ENCODE measurements around the gene PPIL6.

Gene PPIL6

DNA sequence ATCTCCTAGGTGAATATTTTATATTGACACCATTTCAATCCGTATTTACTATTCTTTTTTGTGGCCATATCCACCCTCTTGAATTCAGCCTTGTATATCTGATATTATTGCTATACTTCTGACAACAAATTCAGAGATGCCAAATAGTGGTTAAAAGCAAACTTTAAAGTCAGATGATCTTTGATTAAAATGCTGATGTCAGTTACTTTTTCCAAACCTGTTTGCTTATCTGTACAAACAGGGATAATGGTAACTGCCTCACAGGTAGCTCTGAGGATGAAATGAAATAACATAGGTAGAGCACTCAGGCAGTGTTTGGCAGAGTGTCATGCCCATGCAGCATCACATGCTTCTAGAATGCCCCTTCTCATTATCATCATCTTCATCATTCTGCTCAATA is 19.2 kb downstream of the PPIL6 start:
- no peak overlapping the region for H3K27ac ChIP-seq (ENCODE audit: low read depth, low read length)

DNA sequence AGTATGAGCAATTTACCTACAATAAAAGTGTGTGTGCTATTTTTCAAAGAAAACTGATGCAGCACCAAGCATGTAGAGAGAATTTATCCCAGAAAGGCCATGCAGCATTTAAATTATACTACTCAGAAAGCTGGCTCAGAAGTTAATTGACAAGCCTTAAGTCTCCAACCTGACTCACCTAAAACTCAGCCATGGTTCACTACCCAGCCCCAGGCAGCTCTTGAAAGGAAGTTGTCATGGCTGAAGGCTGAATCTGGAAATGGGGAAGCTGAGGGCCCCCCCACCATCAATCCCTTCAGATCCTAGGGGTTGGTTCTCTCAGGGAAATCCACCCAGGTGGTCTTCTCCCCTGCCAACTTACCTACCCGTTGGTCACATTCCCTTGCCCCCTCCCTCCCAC is 19.7 kb downstream of the PPIL6 start:
- TF ChIP-seq, protein P1, sequence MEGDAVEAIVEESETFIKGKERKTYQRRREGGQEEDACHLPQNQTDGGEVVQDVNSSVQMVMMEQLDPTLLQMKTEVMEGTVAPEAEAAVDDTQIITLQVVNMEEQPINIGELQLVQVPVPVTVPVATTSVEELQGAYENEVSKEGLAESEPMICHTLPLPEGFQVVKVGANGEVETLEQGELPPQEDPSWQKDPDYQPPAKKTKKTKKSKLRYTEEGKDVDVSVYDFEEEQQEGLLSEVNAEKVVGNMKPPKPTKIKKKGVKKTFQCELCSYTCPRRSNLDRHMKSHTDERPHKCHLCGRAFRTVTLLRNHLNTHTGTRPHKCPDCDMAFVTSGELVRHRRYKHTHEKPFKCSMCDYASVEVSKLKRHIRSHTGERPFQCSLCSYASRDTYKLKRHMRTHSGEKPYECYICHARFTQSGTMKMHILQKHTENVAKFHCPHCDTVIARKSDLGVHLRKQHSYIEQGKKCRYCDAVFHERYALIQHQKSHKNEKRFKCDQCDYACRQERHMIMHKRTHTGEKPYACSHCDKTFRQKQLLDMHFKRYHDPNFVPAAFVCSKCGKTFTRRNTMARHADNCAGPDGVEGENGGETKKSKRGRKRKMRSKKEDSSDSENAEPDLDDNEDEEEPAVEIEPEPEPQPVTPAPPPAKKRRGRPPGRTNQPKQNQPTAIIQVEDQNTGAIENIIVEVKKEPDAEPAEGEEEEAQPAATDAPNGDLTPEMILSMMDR (IDR thresholded peaks at IDR 0.05; ENCODE audit: low read depth, low read length, poor library complexity, severe bottlenecking), result no peak
- no peak for TF ChIP-seq EZH2phosphoT487 (IDR thresholded peaks at IDR 0.05; ENCODE audit: borderline replicate concordance, low read length)
- Histone ChIP-seq H3K79me2 (ENCODE audit: control insufficient read depth, low read length) (no peaks in the 10 kb centered on the region), H4K20me1 (ENCODE audit: control insufficient read depth, insufficient read depth, low read depth, low read length) (no peaks in the 10 kb centered on the region), H3K4me3 (ENCODE audit: low read length) (no peak overlapping the region), H3F3A (ENCODE audit: control insufficient read depth, insufficient read depth) (no peaks in the 10 kb centered on the region), H3K9me2 (replicated peaks; ENCODE audit: control insufficient read depth, low read length) (no peaks in the 10 kb centered on the region), H3K4me2 (ENCODE audit: low read length) (no peak overlapping the region), H3K27me3 (ENCODE audit: control insufficient read depth, low read length) (0 out of 2 replicates have a peak, but pooled peaks cover 2% of the 10 kb centered on the region), H3K36me3 (ENCODE audit: control insufficient read depth, low read length) (no peaks in the 10 kb centered on the region), H3K4me1 (ENCODE audit: control insufficient read depth, low read length) (no peaks in the 10 kb centered on the region; the same call in 1 of the 2 replicates), H3K9me3 (ENCODE audit: control insufficient read depth, insufficient read depth, low read length) (no peaks in the 10 kb centered on the region), H3K27ac (ENCODE audit: low read depth, low read length) (no peak overlapping the region)

More for the DNA sequence above, 19.2 kb downstream of the PPIL6 start:
- Histone ChIP-seq H3K27me3 (ENCODE audit: control insufficient read depth, low read length) (0 out of 2 replicates have a peak, but pooled peaks cover 2% of the 10 kb centered on the region), H3F3A (ENCODE audit: control insufficient read depth, insufficient read depth) (no peaks in the 10 kb centered on the region), H3K9me3 (ENCODE audit: control insufficient read depth, insufficient read depth, low read length) (no peaks in the 10 kb centered on the region), H3K4me2 (ENCODE audit: low read length) (no peak overlapping the region), H3K4me3 (ENCODE audit: low read length) (no peak overlapping the region), H3K79me2 (ENCODE audit: control insufficient read depth, low read length) (no peaks in the 10 kb centered on the region), H4K20me1 (ENCODE audit: control insufficient read depth, insufficient read depth, low read depth, low read length) (no peaks in the 10 kb centered on the region), H3K36me3 (ENCODE audit: control insufficient read depth, low read length) (no peaks in the 10 kb centered on the region), H3K9me2 (replicated peaks; ENCODE audit: control insufficient read depth, low read length) (no peaks in the 10 kb centered on the region), H3K4me1 (ENCODE audit: control insufficient read depth, low read length) (no peaks in the 10 kb centered on the region; the same call in 1 of the 2 replicates)
- TF ChIP-seq EZH2phosphoT487 (IDR thresholded peaks at IDR 0.05; ENCODE audit: borderline replicate concordance, low read length), result no peak
- TF ChIP-seq, protein P1 (IDR thresholded peaks at IDR 0.05; ENCODE audit: low read depth, low read length, poor library complexity, severe bottlenecking), result no peak

DNA sequence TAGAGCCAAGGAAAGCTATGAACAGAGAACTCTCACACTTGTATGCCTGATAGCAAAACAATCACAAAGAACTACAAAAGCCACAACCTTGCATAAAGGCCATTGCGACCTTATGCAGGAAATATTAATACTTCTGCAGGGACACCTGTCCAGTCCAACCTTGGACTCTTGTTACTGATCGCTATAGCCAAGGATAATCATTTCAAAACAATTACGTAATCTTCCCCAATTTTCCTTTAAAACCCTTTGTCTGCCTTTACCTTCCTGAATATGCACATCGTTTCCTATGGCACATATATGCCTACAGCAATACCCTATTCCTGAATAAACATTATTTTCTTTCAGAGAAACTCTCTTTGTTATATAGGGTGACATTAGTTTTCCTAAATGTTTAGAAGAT is 22.8 kb downstream of the PPIL6 start:
- Histone ChIP-seq H3K9me2 (replicated peaks; ENCODE audit: control insufficient read depth, low read length) (no peaks in the 10 kb centered on the region), H3K4me1 (ENCODE audit: control insufficient read depth, low read length) (no peaks in the 10 kb centered on the region), H3F3A (ENCODE audit: control insufficient read depth, insufficient read depth) (no peaks in the 10 kb centered on the region), H3K4me2 (ENCODE audit: low read length) (no peak overlapping the region), H3K27ac (ENCODE audit: low read depth, low read length) (no peak overlapping the region), H3K36me3 (ENCODE audit: control insufficient read depth, low read length) (no peaks in the 10 kb centered on the region), H3K27me3 (ENCODE audit: control insufficient read depth, low read length) (0 out of 2 replicates have a peak, but pooled peaks cover 2% of the 10 kb centered on the region), H3K4me3 (ENCODE audit: low read length) (no peak overlapping the region), H4K20me1 (ENCODE audit: control insufficient read depth, insufficient read depth, low read depth, low read length) (no peaks in the 10 kb centered on the region), H3K9me3 (ENCODE audit: control insufficient read depth, insufficient read depth, low read length) (no peaks in the 10 kb centered on the region), H3K79me2 (ENCODE audit: control insufficient read depth, low read length) (no peaks in the 10 kb centered on the region)
- TF ChIP-seq, protein P1 (IDR thresholded peaks at IDR 0.05; ENCODE audit: low read depth, low read length, poor library complexity, severe bottlenecking), result no peak
- TF ChIP-seq EZH2phosphoT487 (IDR thresholded peaks at IDR 0.05; ENCODE audit: borderline replicate concordance, low read length), result no peak

All from DOHH2 (cell line).